GM12873 (cell line): ENCODE data around the gene FXR2.
A peak's percentile ranks its signal among the peaks of the same experiment; 100 is the strongest.

Experiments
- CTCF ChIP-seq: IDR thresholded peaks from 2 replicates; pipeline ENCODE4 v1.5.1; 2012; ENCODE audit warnings: low read depth, mild to moderate bottlenecking, moderate library complexity, low read length, control low read depth; ENCODE audit not compliant: insufficient read depth; ENCODE audit errors: missing control alignments

Gene FXR2

GRCh38 chr17:7634384-7634783, 19.7 kb upstream of the FXR2 start:
- TF ChIP-seq CTCF, result peak; percentile 44

- peak; percentile 30 for TF ChIP-seq CTCF
Measured at GRCh38 chr17:7633093-7633492, 18.4 kb upstream of the FXR2 start.

- TF ChIP-seq CTCF, result peak; percentile 68
Measured at GRCh38 chr17:7632492-7632894, 17.8 kb upstream of the FXR2 start.

- no peak for TF ChIP-seq CTCF
Measured at GRCh38 chr17:7631398-7632380, 17.0 kb upstream of the FXR2 start.

GRCh38 chr17:7629939-7630571, 15.4 kb upstream of the FXR2 start, which contains the start of gene SHBG:
Gene SHBG (plus strand): TSS chr17:7630135. CDS start chr17:7630173, 38 bp downstream.
- TF ChIP-seq CTCF, result no peak

- no peak for TF ChIP-seq CTCF
Measured at GRCh38 chr17:7627250-7628121, 12.8 kb upstream of the FXR2 start, which contains the start of gene SAT2. Gene SAT2 (minus strand): TSS chr17:7627821. CDS start chr17:7627635, 186 bp downstream.
